Thyroid gland (tissue), 4 donors: Measurements from ENCODE around the gene DOCK2. TPM values are rescaled to one million over a fixed set of nuclear protein-coding genes. Genes with fewer than 3 reads are reported as not detected.

Source experiments
- DNase-seq, 2 donors: peaks; one replicate each; pipeline ENCODE4 v3.0.0-alpha.2; 2019
- H3K27ac ChIP-seq, 3 donors: fragments of 200-600 bp; sonication (generic); 1 replicate in 2 of 3; 2 replicates in 1 of 3; pipeline ENCODE4 v1.5.1; 2016 to 2019; ENCODE audit warnings: mild to moderate bottlenecking in 1 of 3, moderate library complexity in 1 of 3
- H3K27me3 ChIP-seq: fragments of 200-600 bp; sonication (generic); one replicate; pipeline ENCODE4 v1.5.1; 2019
- H3K36me3 ChIP-seq, 2 donors: fragments of 200-600 bp; sonication (generic); one replicate each; pipeline ENCODE4 v1.5.1; 2016 to 2019
- H3K4me1 ChIP-seq, 2 donors: fragments of 200-600 bp; sonication (generic); one replicate each; pipeline ENCODE4 v1.5.1; 2017 to 2019
- H3K4me3 ChIP-seq, 3 donors: fragments of 200-600 bp; sonication (generic); replicated peaks in 1 of 3; 1 replicate in 2 of 3; 2 replicates in 1 of 3; pipeline ENCODE4 v1.5.1; 2016; ENCODE audit warnings: mild to moderate bottlenecking in 1 of 3
- H3K9me3 ChIP-seq: fragments of 200-600 bp; sonication (generic); one replicate; pipeline ENCODE4 v1.5.1; 2017
- POLR2A ChIP-seq, 2 donors: fragments of 450-650 bp; IDR thresholded peaks; one replicate each; pipeline ENCODE4 v1.6.1; 2017; ENCODE audit warnings: antibody characterized with exemption in 2 of 2, mild to moderate bottlenecking in 2 of 2, moderate library complexity in 1 of 2
- WGBS, 2 donors: methylation state at CpG; one replicate each; pipeline ENCODE4 v1.1.5; 2017; 5-methylcytosine and 5-hydroxymethylcytosine counted together
- intact Hi-C: fragments of 100-400 bp; cut with DNase I; formaldehyde crosslinking; loops from one replicate; pipeline ENCODE4 v1.15.1; 2023
- total RNA-seq, 4 donors: library from RNA; depleted of rRNA; stranded (reverse); fragments of >200 nt; gene quantifications; one replicate each; pipeline ENCODE4 v1.2.3, GENCODE V29; 2016
- TF ChIP-seq, protein P1 (sequence below), 6 experiments: fragments of 200-600 bp in 3 of 6; fragments of 450-650 bp in 3 of 6; sonication (generic) in 3 of 6; IDR thresholded peaks; one replicate each; pipeline ENCODE4 v1.5.1; 2016 to 2019; ENCODE audit warnings: antibody characterized with exemption in 6 of 6, mild to moderate bottlenecking in 2 of 6, inconsistent platforms in 1 of 6, moderate library complexity in 1 of 6

DOCK2 gene
- total RNA-seq, 4 donors from 2014 or later, result 4.3 to 14.1 (median 8.6) TPM

DNA sequence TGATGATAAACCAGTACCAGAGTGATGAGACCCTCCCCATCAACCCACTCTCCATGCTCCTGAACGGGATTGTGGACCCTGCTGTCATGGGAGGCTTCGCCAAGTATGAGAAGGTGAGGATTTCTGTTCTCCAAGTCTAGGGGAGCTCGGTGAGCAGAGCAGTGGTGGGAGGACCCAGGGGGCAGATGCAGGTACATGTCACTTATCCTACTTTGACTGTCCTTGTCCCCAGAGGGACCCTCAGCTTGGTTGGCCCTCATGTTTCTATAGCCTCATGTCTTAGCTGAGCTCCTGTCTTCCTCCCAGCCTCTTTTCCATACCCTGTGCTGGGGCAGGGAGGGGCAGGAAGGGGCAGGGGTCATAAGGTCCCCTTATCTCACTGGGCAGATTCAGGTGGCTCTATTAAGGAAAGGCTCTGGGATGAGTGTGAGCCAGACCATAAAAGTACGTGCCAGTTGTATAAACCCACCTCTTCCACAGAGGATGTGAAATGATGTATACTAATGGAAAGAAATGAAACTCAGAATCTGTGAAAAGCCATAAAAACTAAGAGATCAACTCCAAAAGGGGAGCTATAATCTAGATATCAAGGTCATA is 430.6 kb downstream of the DOCK2 start:
- WGBS, 2 donors, result 84 to 89% methylated on average over 4 of the region's 4 CpGs
- Histone ChIP-seq H3K9me3 (no peaks in the 10 kb centered on the region), H3K27ac (no peak overlapping the region), H3K36me3 (no peaks in the 10 kb centered on the region), H3K4me1 (no peaks in the 10 kb centered on the region), H3K27me3 (no peaks in the 10 kb centered on the region), H3K4me3 (no peak overlapping the region)
- intact Hi-C loops, result no loop called here
- TF ChIP-seq POLR2A (IDR thresholded peaks at IDR 0.05), result no peak
- TF ChIP-seq, protein P1, sequence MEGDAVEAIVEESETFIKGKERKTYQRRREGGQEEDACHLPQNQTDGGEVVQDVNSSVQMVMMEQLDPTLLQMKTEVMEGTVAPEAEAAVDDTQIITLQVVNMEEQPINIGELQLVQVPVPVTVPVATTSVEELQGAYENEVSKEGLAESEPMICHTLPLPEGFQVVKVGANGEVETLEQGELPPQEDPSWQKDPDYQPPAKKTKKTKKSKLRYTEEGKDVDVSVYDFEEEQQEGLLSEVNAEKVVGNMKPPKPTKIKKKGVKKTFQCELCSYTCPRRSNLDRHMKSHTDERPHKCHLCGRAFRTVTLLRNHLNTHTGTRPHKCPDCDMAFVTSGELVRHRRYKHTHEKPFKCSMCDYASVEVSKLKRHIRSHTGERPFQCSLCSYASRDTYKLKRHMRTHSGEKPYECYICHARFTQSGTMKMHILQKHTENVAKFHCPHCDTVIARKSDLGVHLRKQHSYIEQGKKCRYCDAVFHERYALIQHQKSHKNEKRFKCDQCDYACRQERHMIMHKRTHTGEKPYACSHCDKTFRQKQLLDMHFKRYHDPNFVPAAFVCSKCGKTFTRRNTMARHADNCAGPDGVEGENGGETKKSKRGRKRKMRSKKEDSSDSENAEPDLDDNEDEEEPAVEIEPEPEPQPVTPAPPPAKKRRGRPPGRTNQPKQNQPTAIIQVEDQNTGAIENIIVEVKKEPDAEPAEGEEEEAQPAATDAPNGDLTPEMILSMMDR (IDR thresholded peaks at IDR 0.05), result no peak
- DNase-seq, result no peak

DNA sequence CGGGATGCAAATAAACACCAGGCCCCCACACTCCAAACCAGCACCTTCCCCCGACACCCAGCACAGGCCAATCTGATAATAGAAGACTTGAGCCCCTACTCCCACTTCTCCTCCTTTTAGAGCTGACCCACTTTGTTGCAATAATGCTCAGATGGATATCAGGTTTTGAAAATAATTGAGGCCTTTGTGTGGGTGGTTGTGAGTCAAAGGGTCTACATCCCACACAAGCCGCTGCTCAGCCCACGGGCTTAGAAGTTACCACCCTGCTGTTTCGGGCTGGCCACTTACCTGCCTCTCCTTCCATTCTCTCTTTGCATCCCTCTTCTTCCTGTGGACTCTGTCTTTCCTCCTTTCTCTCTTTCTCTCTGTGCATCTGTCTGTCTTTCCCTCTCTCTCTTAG is 432.4 kb downstream of the DOCK2 start:
- H3K27ac ChIP-seq, result no peak overlapping the region
- DNase-seq, result no peak
- 81 to 90% methylated on average over 5 of the region's 5 CpGs for WGBS, 2 donors
- no peaks in the 10 kb centered on the region for H3K27me3 ChIP-seq
- no peak for TF ChIP-seq POLR2A (IDR thresholded peaks at IDR 0.05)
- TF ChIP-seq, protein P1 (IDR thresholded peaks at IDR 0.05), result no peak
- no peaks in the 10 kb centered on the region for H3K4me1 ChIP-seq
- H3K4me3 ChIP-seq, result no peak overlapping the region
- intact Hi-C loops, result no loop called here
- no peaks in the 10 kb centered on the region for H3K9me3 ChIP-seq
- H3K36me3 ChIP-seq, result no peaks in the 10 kb centered on the region

DNA sequence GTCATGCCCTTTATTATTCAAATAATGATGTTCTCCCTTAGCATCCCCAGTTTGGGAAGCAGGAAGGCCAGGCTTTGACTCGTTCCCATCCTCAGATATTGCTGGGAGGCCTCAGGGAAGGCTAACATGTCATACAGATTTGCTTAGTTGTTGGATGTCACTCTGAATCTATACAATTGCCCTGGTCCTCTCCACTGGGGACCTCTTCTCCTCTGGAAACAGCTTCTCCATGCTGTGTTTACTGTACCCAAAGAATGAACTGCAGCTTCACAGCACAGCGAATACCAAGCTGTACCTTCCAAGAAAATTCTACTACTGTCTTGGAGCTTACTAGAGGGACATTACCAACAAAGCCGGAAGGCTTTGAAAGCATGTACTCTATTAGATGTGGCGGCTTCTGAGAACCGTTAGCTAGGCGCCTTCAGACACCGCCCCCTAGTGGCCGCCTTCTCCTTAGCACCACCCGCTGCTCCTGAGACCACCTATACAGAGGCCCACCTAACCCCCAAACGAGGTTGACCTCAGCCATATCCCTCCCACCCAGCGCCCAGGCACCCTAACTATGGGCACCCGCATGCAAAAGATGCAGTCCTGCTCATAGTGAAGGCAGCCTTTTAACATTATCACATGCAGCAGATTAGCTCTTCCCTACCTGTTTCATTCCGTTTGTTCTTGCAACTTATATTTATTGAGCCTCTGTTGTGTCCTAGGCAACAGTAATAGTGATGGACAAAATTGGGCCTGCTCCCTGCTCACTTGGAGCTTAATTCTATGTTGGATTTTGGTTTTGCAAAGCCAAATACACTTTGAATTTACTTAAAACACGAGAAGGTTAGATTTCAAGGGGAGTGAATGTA is 433.7 kb downstream of the DOCK2 start:
- 35 to 38% methylated on average over 14 of the region's 14 CpGs for WGBS, 2 donors
- no peaks in the 10 kb centered on the region for H3K4me1 ChIP-seq

DNA sequence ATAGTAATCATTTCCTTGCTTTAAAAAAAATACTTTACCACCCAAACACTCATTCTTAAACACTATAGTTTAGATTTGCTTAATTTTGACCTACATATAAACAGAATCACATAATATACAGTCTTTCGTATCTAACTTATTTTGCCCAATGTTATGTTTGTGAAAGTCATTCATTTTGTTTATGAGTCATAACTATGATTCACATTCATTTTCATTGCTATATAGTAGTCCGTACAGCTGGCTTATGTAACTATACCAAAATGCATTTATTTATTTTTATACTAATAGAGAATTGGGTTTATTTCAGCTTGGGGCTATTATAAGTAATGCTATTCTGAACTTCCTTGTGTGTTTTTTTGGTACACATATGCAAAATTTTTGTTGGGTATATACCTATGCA is 434.7 kb downstream of the DOCK2 start:
- WGBS, 2 donors, result 94 to 95% methylated on average over 2 of the region's 2 CpGs
- Histone ChIP-seq H3K36me3 (no peaks in the 10 kb centered on the region), H3K4me1 (no peaks in the 10 kb centered on the region), H3K4me3 (no peak overlapping the region), H3K27ac (no peak overlapping the region), H3K9me3 (no peaks in the 10 kb centered on the region), H3K27me3 (no peaks in the 10 kb centered on the region)
- intact Hi-C loops, result no loop called here
- DNase-seq, result no peak
- TF ChIP-seq POLR2A (IDR thresholded peaks at IDR 0.05), result no peak
- TF ChIP-seq, protein P1 (IDR thresholded peaks at IDR 0.05), result no peak

More for the DNA sequence above, 433.7 kb downstream of the DOCK2 start:
- no peaks in the 10 kb centered on the region for H3K36me3 ChIP-seq
- H3K27me3 ChIP-seq, result no peaks in the 10 kb centered on the region
- no peak overlapping the region for H3K4me3 ChIP-seq
- DNase-seq, result peak; percentile 22 to 27
- no peaks in the 10 kb centered on the region for H3K9me3 ChIP-seq
- intact Hi-C loops, result no loop called here
- H3K27ac ChIP-seq, result no peak overlapping the region
- TF ChIP-seq POLR2A (IDR thresholded peaks at IDR 0.05), result no peak
- TF ChIP-seq, protein P1 (IDR thresholded peaks at IDR 0.05), result peak; percentile 34 to 72 (median 48)

DNA sequence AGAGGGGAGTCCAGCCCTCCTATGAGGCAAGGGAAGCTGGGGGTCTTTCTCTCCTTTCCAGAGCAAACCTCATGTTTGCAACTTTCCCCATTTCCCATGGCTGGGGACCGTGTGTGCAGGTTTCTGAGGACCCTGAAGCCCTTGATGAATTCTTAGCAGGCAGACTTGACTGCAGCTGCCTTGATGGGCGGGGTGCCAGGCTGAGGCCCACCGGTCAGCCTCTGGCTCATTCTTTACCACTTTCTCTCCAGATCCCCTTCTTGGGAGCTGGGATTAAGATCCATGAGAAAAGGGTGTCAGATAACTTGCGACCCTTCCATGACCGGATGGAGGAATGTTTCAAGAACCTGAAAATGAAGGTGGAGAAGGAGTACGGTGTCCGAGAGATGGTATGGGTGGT is 438.6 kb downstream of the DOCK2 start:
- Histone ChIP-seq H3K4me1 (no peaks in the 10 kb centered on the region), H3K36me3 (no peaks in the 10 kb centered on the region), H3K4me3 (no peak overlapping the region), H3K27me3 (no peaks in the 10 kb centered on the region), H3K27ac (no peak overlapping the region), H3K9me3 (no peaks in the 10 kb centered on the region)
- 70 to 73% methylated on average over 7 of the region's 7 CpGs for WGBS, 2 donors
- TF ChIP-seq, protein P1 (IDR thresholded peaks at IDR 0.05), result no peak
- no peak for DNase-seq
- intact Hi-C loops, result no loop called here
